Transverse colon (tissue), 4 donors: ENCODE data around the gene HAP1. TPM values are rescaled to one million over a fixed set of nuclear protein-coding genes. Genes with fewer than 3 reads are reported as not detected.
"Not testable (repeated sequence)": the region's sequence is repeated elsewhere in the genome, so short reads cannot be mapped to it uniquely, and the experiment has no call there.

ENCODE experiments used
- DNase-seq: peaks from one replicate; pipeline ENCODE4 v3.0.0-alpha.2; 2019
- H3K27ac ChIP-seq, 4 donors: fragments of 200-600 bp; sonication (generic); 2 replicates each; pipeline ENCODE4 v1.5.1; 2016 to 2018; ENCODE audit warnings: inconsistent platforms in 4 of 4
- H3K27me3 ChIP-seq: fragments of 200-600 bp; sonication (generic); 2 replicates; pipeline ENCODE4 v1.5.1; 2017; ENCODE audit warnings: inconsistent platforms
- H3K36me3 ChIP-seq, 4 donors: fragments of 200-600 bp; sonication (generic); 2 replicates each; pipeline ENCODE4 v1.5.1; 2017 to 2019; ENCODE audit warnings: inconsistent platforms in 4 of 4
- H3K4me1 ChIP-seq, 4 donors: fragments of 200-600 bp; sonication (generic); 2 replicates each; pipeline ENCODE4 v1.5.1; 2017 to 2020; ENCODE audit warnings: inconsistent platforms in 4 of 4
- H3K4me3 ChIP-seq, 4 donors: fragments of 200-600 bp; sonication (generic); 1 replicate in 1 of 4; 2 replicates in 3 of 4; pipeline versions ENCODE4 v1.5.1 to v1.6.1; 2017 to 2019; ENCODE audit warnings: inconsistent platforms in 4 of 4
- H3K9me3 ChIP-seq, 2 donors: fragments of 200-600 bp; sonication (generic); 2 replicates each; pipeline ENCODE4 v1.5.1; 2017 to 2019; ENCODE audit warnings: inconsistent platforms in 2 of 2
- EP300 ChIP-seq: sonication (generic); formaldehyde crosslinking; IDR thresholded peaks from one replicate; pipeline ENCODE4 v1.6.1; 2017; ENCODE audit warnings: antibody characterized with exemption, low read depth
- POLR2A ChIP-seq: fragments of 450-650 bp; IDR thresholded peaks from one replicate; pipeline ENCODE4 v1.6.1; 2016; ENCODE audit warnings: antibody characterized with exemption, mild to moderate bottlenecking, moderate library complexity
- POLR2AphosphoS5 ChIP-seq, 3 donors: sonication (generic); formaldehyde crosslinking; IDR thresholded peaks; one replicate each; pipeline ENCODE4 v1.6.1; 2016; ENCODE audit warnings: antibody characterized with exemption in 3 of 3
- WGBS, 2 donors: methylation state at CpG; one replicate each; pipeline ENCODE4 v1.1.5; 2018; ENCODE audit warnings: low coverage in 1 of 2; 5-methylcytosine and 5-hydroxymethylcytosine counted together
- in situ Hi-C, 4 donors: fragments of 200-750 bp; cut with MboI; loops; one replicate each; pipeline versions ENCODE4 v1.15.0 to v1.15.1; 2017; ENCODE audit warnings: low sequenced_read_pairs in 3 of 4, low pct_ligation_motif_present in 1 of 4, low pct_unique_long_range_greater_than_20kb in 1 of 4
- intact Hi-C: fragments of 100-400 bp; cut with DNase I; formaldehyde crosslinking; loops from one replicate; pipeline ENCODE4 v1.15.1; 2023; ENCODE audit warnings: low total_unique reads
- small RNA-seq, 4 donors: library from RNA; depleted of rRNA; stranded (forward); fragments of <200 nt; gene quantifications; one replicate each; pipeline ENCODE3, GENCODE V24; 2016
- total RNA-seq, 4 donors: library from RNA; depleted of rRNA; stranded (reverse); fragments of >200 nt; gene quantifications; one replicate each; pipeline ENCODE4 v1.1.0, GENCODE V29; 2016
- TF ChIP-seq, protein P1 (sequence below), 5 experiments: fragments of 200-600 bp in 3 of 5; fragments of 450-650 bp in 2 of 5; sonication (generic) in 3 of 5; IDR thresholded peaks; 1 replicate in 2 of 5; 2 replicates in 3 of 5; pipeline ENCODE4 v1.5.1; 2016 to 2017; ENCODE audit warnings: antibody characterized with exemption in 5 of 5, inconsistent platforms in 3 of 5, mild to moderate bottlenecking in 2 of 5, moderate library complexity in 1 of 5

Gene HAP1
- total RNA-seq, 4 donors from 2014 or later = 0.55 to 0.79 TPM; not detected in 2

DNA sequence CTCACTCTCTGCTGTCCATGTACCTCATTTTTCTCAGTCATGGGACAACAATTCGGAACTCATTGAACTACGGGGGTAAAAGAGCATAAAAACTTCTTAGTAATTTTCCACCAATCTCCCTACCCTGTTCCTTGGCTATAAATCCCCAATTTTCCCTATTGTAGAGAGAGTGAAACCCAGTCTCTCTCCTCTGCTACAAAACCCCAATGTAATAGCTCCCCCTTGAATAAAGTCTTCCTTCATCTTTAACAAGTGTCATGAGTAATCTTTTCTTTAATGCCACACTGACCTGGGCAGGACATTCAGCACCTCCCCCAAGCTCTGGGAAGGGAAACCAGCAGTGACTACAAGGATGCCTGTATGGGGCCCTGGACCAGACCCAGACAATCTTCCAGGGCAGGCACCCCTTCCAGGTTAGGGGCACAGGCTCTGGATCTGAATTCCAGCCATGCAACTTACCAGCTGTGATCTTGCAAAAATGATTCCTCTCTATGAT lies 56.0 kb downstream of the HAP1 start:
- Histone ChIP-seq H3K27me3 (no peaks in the 10 kb centered on the region), H3K4me3 (peak overlapping the region in 1 of 4 donors; percentile 34), H3K36me3 (no peaks in the 10 kb centered on the region), H3K27ac (peak overlapping the region; percentile 49 to 83 (median 74)), H3K9me3 (no peaks in the 10 kb centered on the region), H3K4me1 (peaks cover 0 to 21% (median 4%) of the 10 kb centered on the region in 4 donors)
- no peak for DNase-seq
- TF ChIP-seq, protein P1, sequence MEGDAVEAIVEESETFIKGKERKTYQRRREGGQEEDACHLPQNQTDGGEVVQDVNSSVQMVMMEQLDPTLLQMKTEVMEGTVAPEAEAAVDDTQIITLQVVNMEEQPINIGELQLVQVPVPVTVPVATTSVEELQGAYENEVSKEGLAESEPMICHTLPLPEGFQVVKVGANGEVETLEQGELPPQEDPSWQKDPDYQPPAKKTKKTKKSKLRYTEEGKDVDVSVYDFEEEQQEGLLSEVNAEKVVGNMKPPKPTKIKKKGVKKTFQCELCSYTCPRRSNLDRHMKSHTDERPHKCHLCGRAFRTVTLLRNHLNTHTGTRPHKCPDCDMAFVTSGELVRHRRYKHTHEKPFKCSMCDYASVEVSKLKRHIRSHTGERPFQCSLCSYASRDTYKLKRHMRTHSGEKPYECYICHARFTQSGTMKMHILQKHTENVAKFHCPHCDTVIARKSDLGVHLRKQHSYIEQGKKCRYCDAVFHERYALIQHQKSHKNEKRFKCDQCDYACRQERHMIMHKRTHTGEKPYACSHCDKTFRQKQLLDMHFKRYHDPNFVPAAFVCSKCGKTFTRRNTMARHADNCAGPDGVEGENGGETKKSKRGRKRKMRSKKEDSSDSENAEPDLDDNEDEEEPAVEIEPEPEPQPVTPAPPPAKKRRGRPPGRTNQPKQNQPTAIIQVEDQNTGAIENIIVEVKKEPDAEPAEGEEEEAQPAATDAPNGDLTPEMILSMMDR (IDR thresholded peaks at IDR 0.05) = no peak
- TF ChIP-seq POLR2AphosphoS5 (IDR thresholded peaks at IDR 0.05) (no peak), EP300 (no peak), POLR2A (no peak)
- intact Hi-C loops = no loop called here
- 64 to 67% methylated on average over 2 of the region's 2 CpGs for whole genome bisulfite sequencing, 2 donors
- in situ Hi-C loops = no loop called here

DNA sequence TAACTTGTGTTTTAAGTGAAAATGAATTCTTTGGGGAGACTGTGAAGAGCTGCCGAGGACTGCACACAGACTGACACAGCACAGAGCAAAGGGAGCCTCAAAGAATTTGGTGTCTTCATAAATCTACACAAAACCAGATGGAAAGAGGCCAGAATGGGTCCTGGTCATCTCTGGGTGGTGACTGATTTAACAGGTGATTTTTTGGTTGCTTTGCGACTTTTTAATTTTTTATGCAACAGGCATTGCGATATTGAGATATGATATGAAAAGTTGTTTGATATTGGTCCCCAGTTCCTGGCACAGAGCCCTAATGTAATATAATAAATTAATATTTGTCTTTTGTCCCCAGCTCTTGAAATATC lies 58.4 kb downstream of the HAP1 start:
- no peak for DNase-seq
- TF ChIP-seq EP300 (no peak), POLR2AphosphoS5 (IDR thresholded peaks at IDR 0.05) (no peak), POLR2A (no peak)
- TF ChIP-seq, protein P1 (IDR thresholded peaks at IDR 0.05) = no peak
- H3K27me3 ChIP-seq = no peaks in the 10 kb centered on the region
- H3K9me3 ChIP-seq = no peaks in the 10 kb centered on the region
- H3K4me3 ChIP-seq = no peak overlapping the region
- H3K4me1 ChIP-seq = peaks cover 0 to 21% (median 4%) of the 10 kb centered on the region in 4 donors
- 49 to 69% methylated on average over 3 of the region's 3 CpGs for WGBS, 2 donors
- in situ Hi-C loops = no loop called here
- intact Hi-C loops = no loop called here
- H3K27ac ChIP-seq = no peak overlapping the region
- no peaks in the 10 kb centered on the region for H3K36me3 ChIP-seq

DNA sequence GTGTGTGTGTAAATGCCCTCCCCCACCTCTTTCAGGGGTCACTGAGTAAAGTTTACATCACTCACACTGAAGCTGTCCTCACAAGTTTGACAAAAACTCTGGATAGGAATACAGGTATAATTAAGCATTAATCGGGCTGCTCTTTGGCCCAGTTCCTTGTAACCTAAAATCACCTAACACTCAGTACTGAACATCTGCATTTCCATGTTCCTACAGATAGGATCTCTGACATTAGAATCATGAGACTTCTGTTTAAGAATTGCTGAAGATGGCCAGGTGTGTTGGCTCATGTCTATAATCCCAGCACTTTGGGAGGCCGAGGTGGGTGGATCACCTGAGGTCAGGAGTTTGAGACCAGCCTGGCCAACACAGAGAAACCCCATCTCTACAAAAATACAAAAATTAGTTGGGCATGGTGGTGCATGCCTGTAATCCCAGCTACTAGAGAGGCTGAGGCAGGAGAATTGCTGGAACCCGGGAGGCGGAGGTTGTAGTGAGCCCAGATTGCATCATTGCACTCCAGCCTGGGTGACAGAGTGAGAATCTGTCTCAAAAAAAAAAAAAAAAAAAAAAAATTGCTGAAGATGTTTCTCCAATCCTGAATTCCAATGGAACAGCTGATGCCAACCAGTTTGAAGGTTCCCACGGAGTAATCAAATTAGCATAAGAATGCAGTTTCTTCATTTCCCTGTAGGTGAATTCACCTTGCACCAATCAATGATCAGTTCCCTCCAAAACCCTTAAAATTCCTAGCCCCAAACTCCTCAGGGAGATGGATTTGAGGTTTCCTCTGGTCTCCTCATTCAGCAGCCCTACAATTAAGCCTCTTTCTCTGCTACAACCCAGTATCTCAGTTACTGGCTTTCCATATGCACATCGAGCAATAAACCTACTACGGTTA lies 59.0 kb downstream of the HAP1 start:
- in situ Hi-C loops, H3K36me3 ChIP-seq, H3K9me3 ChIP-seq, H3K27me3 ChIP-seq, H3K27ac ChIP-seq, H3K4me3 ChIP-seq, intact Hi-C loops, DNase-seq: not testable (repeated sequence)
- WGBS, 2 donors = 59 to 83% methylated on average over 4 to 7 of the region's 7 CpGs
- H3K4me1 ChIP-seq = peaks cover 0 to 21% (median 4%) of the 10 kb centered on the region in 4 donors

Small RNA genes within 50 kb of the gene (small RNA-seq; reads per million reads assigned to genes)
- 0 reads per million in 4 donors for gene RN7SL399P
- 0 to 0.42 (median 0.12) reads per million in 4 donors for gene RNA5SP442

Other genes with a start within 250 kb of the HAP1 start
- gene KRT36, start 244.7 kb downstream of the HAP1 start, total RNA-seq = not detected
- under 1 TPM in 1 of 4 donors, not detected in 3; 0.27 TPM for gene KRT13, start 229.0 kb downstream of the HAP1 start, total RNA-seq
- gene KRT15, start 215.8 kb downstream of the HAP1 start, total RNA-seq = 10 to 100 TPM in 1 of 4 donors, 1 to 10 TPM in 2, under 1 TPM in 1; 0.80 to 17.6 (median 7.4) TPM
- gene KRT19, start 206.3 kb downstream of the HAP1 start, total RNA-seq = 1,000 to 10,000 TPM in 3 of 4 donors, 100 to 1,000 TPM in 1; 788 to 3,666 (median 2,734) TPM
- not detected for gene KRT9, start 162.6 kb downstream of the HAP1 start, total RNA-seq
- under 1 TPM in 2 of 4 donors, not detected in 2; 0.32 to 0.68 TPM for gene KRT14, start 147.7 kb downstream of the HAP1 start, total RNA-seq
- gene KRT16, start 121.9 kb downstream of the HAP1 start, total RNA-seq = under 1 TPM in 1 of 4 donors, not detected in 3; 0.79 TPM
- gene KRT17, start 110.1 kb downstream of the HAP1 start, total RNA-seq = 10 to 100 TPM in 1 of 4 donors, not detected in 3; 37.6 TPM
- 100 to 1,000 TPM in 3 of 4 donors, 10 to 100 TPM in 1; 93.3 to 520 (median 241) TPM for gene EIF1, start 45.8 kb downstream of the HAP1 start, total RNA-seq
- not detected for gene GAST, start 22.3 kb downstream of the HAP1 start, total RNA-seq
- gene JUP, start 52.1 kb upstream of the HAP1 start, total RNA-seq = 100 to 1,000 TPM; 396 to 595 (median 513) TPM
- gene P3H4, start 77.3 kb upstream of the HAP1 start, total RNA-seq = 10 to 100 TPM; 18.7 to 39.6 (median 22.5) TPM
- 10 to 100 TPM in 3 of 4 donors, 1 to 10 TPM in 1; 7.1 to 61.1 (median 12.6) TPM for gene FKBP10, start 78.4 kb upstream of the HAP1 start, total RNA-seq
- gene NT5C3B, start 101.6 kb upstream of the HAP1 start, total RNA-seq = 10 to 100 TPM in 3 of 4 donors, 1 to 10 TPM in 1; 10.0 to 30.8 (median 24.6) TPM
- under 1 TPM in 1 of 4 donors, not detected in 3; 0.32 TPM for gene KLHL10, start 103.2 kb upstream of the HAP1 start, total RNA-seq
- gene KLHL11, start 130.8 kb upstream of the HAP1 start, total RNA-seq = 10 to 100 TPM in 3 of 4 donors, 1 to 10 TPM in 1; 5.4 to 19.5 (median 15.9) TPM
- 10 to 100 TPM; 39.2 to 69.2 (median 51.9) TPM for gene ACLY, start 184.3 kb upstream of the HAP1 start, total RNA-seq
- gene ODAD4, start 196.0 kb upstream of the HAP1 start, total RNA-seq = under 1 TPM in 2 of 4 donors, not detected in 2; 0.32 to 0.55 TPM
- gene CNP, start 232.2 kb upstream of the HAP1 start, total RNA-seq = 100 to 1,000 TPM in 1 of 4 donors, 10 to 100 TPM in 3; 32.6 to 133 (median 54.2) TPM